AG09309 (cell line): ENCODE data around the gene STYX.

Experiments
- DNase-seq: peaks from one replicate; pipeline ENCODE4 v3.0.0-alpha.2; 2010; ENCODE audit warnings: low read depth
- H3K4me3 ChIP-seq: 2 replicates; pipeline ENCODE4 v1.5.1; 2011; ENCODE audit warnings: mild to moderate bottlenecking, low read depth, low read length, moderate library complexity; ENCODE audit not compliant: control insufficient read depth
- TF ChIP-seq, protein P1 (sequence below): IDR thresholded peaks from 2 replicates; pipeline ENCODE4 v1.5.1; 2011; ENCODE audit warnings: mild to moderate bottlenecking, low read depth, low read length, inconsistent platforms; ENCODE audit not compliant: insufficient read depth, control insufficient read depth; ENCODE audit errors: missing control alignments

STYX gene

DNA sequence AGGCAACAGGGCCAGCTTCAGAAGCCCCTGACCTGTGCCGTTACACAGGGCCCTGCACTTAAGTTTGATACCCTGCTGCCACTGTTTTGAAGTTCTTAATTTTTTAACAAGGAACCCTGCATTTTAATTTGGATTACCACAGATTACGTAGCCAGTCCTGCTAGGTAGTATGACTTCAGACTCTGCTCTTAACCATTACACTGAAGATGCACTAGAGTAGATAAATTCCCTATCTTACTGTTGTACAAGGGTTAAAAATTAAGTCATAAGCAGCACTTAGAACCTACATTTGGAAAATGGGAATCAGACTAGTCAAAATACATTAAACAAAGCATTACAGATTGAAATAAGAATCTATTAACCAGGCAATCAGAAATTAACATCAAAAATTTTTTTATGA is 59.2 kb downstream of the STYX start:
- TF ChIP-seq, protein P1, sequence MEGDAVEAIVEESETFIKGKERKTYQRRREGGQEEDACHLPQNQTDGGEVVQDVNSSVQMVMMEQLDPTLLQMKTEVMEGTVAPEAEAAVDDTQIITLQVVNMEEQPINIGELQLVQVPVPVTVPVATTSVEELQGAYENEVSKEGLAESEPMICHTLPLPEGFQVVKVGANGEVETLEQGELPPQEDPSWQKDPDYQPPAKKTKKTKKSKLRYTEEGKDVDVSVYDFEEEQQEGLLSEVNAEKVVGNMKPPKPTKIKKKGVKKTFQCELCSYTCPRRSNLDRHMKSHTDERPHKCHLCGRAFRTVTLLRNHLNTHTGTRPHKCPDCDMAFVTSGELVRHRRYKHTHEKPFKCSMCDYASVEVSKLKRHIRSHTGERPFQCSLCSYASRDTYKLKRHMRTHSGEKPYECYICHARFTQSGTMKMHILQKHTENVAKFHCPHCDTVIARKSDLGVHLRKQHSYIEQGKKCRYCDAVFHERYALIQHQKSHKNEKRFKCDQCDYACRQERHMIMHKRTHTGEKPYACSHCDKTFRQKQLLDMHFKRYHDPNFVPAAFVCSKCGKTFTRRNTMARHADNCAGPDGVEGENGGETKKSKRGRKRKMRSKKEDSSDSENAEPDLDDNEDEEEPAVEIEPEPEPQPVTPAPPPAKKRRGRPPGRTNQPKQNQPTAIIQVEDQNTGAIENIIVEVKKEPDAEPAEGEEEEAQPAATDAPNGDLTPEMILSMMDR: no peak
- DNase-seq: no peak
- no peak overlapping the region for H3K4me3 ChIP-seq

DNA sequence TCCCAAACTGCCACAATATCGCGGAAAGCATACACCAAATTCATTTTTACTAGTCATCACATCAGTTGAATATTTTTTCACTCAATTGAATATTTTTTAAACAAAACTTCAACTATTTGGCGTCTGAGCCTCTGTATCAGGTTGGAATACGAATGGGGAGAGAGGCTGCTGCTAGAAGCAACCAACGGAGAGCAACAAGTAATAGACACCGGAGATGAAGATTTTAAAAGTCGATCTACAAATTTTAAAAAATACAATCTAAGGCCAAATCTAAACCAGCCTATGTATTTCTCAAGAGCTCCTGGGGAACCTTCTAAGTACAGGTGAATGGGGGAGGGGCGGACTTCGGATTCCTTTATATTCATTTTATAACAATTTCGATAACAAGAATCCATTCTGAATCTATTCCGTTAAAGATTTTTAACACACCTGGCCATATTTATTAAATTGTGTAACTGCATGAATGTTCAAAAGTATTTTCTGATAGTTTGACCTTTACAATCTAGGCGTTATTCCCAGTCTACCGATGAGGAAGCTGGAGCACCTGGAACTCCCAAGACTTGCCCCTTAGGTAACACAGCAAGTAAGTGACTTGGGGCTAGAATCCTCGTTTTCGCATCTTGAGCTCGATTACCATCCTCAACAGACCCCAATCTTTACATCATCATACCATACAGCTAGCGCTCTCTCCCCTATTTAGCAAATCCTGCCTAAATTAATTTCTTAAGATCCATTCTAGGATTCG is 60.2 kb downstream of the STYX start:
- peak overlapping the region; percentile 62 for H3K4me3 ChIP-seq

DNA sequence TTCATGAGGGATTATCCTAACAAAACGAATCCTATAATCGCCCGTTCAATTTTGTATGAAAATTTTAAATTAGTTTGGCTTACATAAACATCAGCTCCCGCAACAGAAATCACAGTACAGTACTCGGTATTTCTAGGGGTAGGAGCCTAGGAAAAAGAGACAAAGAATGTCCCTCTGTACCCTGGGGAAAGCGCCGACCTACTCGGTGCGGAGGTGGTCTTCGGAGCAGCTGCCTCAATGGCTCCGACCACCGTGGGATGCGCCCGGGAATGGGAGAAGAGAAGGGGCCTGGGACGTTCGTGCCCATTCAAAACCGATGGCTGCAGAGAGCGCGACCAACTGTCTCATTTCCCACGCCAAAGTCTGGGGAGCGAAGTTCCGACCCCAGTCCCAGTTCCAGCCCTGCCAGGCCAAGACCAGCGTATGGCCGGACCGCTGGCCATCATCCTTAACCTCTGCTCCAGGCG is 60.8 kb downstream of the STYX start:
- no peak for DNase-seq
- TF ChIP-seq, protein P1: no peak
- peak overlapping the region; percentile 62 for H3K4me3 ChIP-seq

More for the DNA sequence above, 60.2 kb downstream of the STYX start:
- no peak for DNase-seq
- TF ChIP-seq, protein P1: no peak

DNA sequence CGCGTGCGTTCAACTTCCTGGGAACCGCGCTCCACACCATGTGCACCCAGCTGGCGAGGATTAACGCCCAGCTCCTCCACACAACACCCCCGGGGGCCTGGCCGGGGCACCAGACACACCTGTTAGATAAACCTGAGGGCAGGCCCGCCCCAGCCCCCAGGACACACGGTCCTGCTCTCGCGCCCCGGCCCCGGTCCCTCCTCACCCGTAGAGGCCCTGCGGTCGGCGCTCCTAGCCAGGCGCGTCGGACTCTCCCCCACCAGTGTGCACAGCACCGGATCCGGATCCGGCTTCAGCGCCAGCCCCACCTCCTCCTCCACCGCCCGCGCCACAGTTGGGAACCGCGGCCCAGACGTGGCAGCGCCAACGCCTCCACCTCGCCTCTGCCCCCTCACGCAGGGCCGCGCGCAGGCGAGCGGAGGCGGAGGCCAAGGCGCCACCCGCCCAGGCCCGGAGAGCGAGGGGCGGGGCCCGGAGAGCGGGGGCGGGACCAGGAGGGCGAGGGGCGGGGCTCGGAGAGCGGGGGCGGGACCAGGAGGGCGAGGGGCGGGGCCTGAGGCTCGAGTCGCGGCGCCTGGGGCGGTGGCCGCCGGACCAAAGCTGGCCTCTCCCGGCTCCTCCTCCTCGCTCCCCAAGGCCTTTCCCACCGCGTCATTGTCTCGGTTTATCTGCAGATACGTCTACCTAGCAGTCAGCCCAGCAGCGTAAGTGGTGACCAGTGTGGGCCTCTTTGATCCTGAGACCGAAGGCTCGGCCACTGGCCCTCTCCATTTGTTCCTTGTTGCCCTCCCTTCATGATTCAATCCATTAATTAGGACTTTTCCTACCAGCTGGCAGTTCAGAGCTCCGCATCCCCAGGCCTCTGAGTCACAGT is 61.5 kb downstream of the STYX start, which contains the start of gene GNPNAT1:
Gene GNPNAT1 (minus strand): TSS at position 385 of the 874 bp plus-strand sequence. CDS start 6,957 bp downstream, outside the sequence.
- peak within 1 kb of the TSS; percentile 62 for H3K4me3 ChIP-seq
- DNase-seq: peak; percentile 66
- TF ChIP-seq, protein P1: no peak

DNA sequence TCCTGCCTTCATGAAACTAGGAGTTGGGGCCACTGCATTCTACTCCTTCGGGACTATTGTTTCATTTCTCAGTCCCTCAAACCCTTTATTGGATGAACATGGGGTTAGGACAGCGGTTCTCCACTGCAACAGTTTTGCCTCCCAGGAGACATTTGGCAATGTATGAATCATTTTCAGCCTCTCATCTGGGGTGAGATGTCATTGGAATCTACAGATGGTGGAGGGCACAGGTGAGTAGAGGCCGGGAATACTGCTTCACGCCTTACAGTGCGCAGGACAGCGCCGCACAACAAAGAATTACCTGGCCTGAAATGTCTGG is 62.1 kb downstream of the STYX start:
- TF ChIP-seq, protein P1: no peak
- peak overlapping the region; percentile 54 for H3K4me3 ChIP-seq
- DNase-seq: no peak

DNA sequence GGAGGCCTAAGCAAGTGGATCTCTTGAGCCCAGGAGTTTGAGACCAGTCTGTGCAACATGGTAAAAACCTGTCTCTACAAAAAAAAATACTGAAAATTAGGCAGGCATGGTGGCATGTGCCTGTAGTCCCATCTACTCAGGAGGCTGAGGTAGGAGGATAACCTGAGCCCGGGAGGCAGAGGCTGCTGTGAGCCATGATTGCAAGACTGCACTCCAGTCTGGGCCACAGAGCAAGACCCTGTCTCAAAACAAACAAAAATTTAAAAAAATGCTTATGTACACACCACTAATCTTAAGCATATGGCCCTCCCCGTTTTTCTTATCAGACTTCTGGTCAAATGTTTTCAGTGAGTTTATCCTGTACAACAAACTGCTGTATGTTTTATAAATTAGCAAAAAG is 63.1 kb downstream of the STYX start:
- TF ChIP-seq, protein P1: no peak
- H3K4me3 ChIP-seq: no peak overlapping the region
- no peak for DNase-seq
